GF-D8 (cell line): Measurements from ENCODE around the gene SCOC.

ENCODE experiments used
- DNase-seq: peaks from one replicate; lab custom pipeline; 2025; lab: John Stamatoyannopoulos, UW

Gene SCOC

DNA sequence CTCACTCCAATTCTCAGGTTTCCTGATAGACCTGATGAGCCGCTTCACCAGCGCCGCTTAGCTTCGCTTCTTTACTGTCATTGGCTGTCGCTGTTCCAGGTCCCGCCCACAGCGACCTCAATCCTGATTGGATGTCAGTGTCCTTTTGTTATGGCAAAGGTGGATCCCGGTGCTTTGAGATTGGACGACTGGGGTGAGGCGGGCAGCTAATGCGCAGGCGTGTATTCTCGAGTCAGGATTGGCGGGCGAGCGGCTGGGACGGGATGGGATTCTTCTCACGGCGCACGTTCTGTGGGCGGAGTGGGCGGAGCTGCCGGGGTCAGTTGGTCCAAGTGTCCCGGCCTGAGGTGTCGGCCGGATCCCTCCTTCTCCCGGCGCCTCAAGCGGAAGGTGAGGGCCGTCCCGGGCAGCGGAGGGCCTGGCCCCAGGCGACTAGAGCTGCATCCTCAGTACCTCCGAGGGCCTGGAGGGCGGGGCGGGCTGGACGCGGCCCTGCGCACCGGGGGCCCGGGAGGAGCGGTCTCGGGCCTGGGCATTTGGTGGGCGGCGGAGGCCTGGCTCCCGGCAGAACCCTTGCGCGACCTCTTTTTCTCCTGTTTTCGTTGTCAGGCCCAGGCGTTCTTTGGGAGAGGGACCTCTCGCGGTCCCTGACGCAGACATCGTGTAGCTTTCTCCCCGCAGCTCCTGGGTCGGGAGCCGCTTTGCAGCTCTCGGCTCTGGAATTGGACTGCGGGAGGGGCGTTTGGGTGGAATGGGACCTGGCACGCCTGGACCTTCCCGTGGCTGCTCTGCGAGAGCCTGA lies at the start of gene SCOC:
TSS of gene SCOC (plus strand) at position 319 of the 802 bp plus-strand sequence. CDS start 5,525 bp downstream, outside the sequence.
- DNase-seq, result peak; percentile 97

- no peak for DNase-seq
These were observed 47.0 kb upstream of the SCOC start for GRCh38 chr4:140326395-140326993.

GRCh38 chr4:140330311-140330900 lies 43.0 kb upstream of the SCOC start:
- DNase-seq, result no peak

GRCh38 chr4:140331245-140331644 lies 42.2 kb upstream of the SCOC start:
- no peak for DNase-seq

DNA sequence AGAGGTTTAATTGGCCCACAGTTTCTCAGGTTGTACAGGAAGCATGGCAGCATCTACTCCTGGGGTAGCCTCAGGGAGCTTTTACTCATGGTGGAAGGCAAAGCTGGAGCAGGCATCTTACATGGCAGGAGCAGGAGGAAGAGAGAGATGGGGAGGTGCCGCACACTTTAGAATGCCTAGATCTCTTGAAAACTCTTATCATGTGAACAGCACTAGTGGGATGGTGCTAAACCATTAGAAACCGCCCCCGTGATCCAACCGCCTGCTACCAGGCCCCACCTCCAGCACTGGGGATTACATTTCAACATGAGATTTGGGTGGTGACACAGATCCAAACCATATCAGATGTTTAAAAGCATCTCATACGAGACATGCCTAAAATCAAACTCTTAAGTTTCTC lies 41.6 kb upstream of the SCOC start:
- DNase-seq, result no peak

GRCh38 chr4:140332734-140333133 lies 40.7 kb upstream of the SCOC start:
- DNase-seq, result no peak

DNA sequence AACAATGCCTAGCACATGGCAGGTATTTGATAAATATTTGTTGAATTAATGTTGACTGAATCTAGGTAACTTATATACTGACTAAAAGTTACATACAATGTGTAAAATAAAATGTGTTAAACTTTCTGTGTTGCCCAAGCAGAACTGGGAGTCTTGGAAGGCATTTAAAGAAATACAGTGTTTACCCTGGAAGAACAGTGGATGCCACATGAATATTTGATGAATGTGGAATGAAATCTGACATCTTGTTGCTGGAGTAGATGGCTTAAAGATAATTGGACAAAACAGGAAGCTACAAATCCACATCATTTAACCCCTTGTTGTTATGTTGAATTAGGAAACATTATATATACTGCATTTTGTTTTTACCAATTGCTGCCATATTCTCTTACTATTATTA lies 39.9 kb upstream of the SCOC start:
- DNase-seq, result no peak

- DNase-seq, result no peak
These were observed 38.4 kb upstream of the SCOC start for GRCh38 chr4:140335076-140335475.

DNA sequence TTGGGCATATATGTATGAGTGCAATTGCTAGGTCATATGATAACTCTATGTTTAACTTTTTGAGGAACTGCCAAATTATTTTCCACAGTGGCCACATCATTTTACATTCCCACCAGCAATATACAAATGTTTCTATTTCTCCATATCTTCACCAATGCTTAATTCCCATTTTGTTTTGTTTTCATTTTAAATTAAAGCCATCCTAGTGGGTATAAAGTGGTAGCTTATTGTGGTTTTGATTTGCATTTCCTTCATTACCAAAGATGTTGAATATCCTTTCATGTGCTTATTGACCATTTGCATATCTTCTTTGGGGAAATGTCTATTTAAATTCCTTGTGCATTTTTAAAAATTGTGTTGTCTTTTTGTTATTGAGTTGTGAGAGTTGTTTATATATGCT lies 36.7 kb upstream of the SCOC start:
- no peak for DNase-seq

GRCh38 chr4:140342620-140343019 lies 30.8 kb upstream of the SCOC start:
- DNase-seq, result no peak

GRCh38 chr4:140343303-140343702 lies 30.1 kb upstream of the SCOC start:
- no peak for DNase-seq

GRCh38 chr4:140344101-140344500 lies 29.3 kb upstream of the SCOC start:
- DNase-seq, result no peak

DNA sequence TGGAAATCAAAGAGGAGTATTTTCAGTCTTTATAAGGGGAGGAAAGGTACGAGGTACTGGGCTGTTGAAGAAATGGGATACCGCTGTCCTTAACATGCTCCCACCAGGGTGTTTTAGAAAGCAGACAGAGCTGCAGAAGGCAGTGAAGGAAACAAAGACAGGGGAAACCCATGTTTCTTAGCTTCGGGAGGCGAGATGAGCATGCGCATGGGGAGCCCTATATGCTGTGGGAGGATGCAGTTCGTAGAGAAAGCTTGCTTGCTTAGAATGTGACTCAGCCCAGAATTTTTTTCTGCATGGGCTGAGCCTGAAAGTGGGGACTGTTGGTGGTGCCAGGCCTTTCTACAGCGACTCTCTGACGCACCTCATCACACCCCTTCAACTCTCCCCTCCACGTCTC lies 28.8 kb upstream of the SCOC start:
- DNase-seq, result no peak

GRCh38 chr4:140346136-140346535 lies 27.3 kb upstream of the SCOC start:
- DNase-seq, result no peak

DNA sequence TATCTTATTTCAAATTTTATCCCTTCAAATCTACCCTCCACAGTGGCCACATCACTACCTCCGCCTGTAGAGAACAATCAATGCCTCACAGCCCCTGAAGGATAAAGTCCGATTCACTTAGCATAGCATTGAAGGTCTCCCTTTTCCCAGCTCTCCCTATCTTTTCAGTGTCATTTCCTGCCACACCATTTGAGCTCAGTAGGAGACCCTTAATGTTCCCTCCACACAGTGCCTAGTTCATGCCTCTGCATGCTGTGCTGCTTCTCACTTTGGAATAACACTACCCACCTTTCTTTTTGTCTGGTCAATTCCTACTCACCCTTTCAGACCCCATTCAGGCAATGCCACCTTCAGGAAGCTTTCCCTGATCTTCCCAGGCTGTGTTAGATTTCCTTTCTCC lies 23.6 kb upstream of the SCOC start:
- no peak for DNase-seq

- DNase-seq, result no peak
These were observed 22.1 kb upstream of the SCOC start for GRCh38 chr4:140351093-140352075.

- no peak for DNase-seq
These were observed 19.7 kb upstream of the SCOC start for GRCh38 chr4:140353786-140354185.

DNA sequence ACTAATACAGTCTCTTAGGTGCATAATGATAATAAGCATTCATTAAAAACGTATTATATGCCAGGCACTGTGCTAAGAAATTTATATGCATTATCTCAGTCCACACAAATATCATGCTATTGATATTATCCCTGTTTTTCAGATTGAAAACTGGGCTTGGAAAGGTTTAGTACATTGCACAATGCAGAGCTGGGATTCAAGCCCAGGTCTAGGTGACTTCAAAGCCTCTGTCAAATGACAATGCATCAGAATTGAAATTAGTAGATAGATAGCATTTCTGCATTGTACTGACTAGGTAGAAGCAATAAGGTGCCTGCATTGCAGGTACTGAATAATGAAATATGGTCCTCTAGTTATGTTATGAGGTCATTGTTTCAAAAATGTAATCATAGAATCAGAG lies 18.2 kb upstream of the SCOC start:
- no peak for DNase-seq

- no peak for DNase-seq
These were observed 15.6 kb upstream of the SCOC start for GRCh38 chr4:140357868-140358267.

GRCh38 chr4:140358281-140358680 lies 15.2 kb upstream of the SCOC start:
- DNase-seq, result peak; percentile 7

- DNase-seq, result peak; percentile 45
These were observed 13.7 kb upstream of the SCOC start for GRCh38 chr4:140359562-140360427.
